Activated CD4-positive, alpha-beta T cell treated with anti-CD3 and anti-CD28 coated beads for 4 hours (primary cell): Measurements from ENCODE around the gene HNRNPUL1.
"Not testable (repeated sequence)": the region's sequence is repeated elsewhere in the genome, so short reads cannot be mapped to it uniquely, and the experiment has no call there.

ENCODE experiments used
- DNase-seq, 2 donors: peaks; one replicate each; pipeline ENCODE4 v3.0.0-alpha.2; 2020

The HNRNPUL1 gene

GRCh38 chr19:41278478-41278877 is 14.3 kb downstream of the HNRNPUL1 start:
- no peak for DNase-seq

GRCh38 chr19:41288673-41289530 is 24.7 kb downstream of the HNRNPUL1 start:
- no peak for DNase-seq

GRCh38 chr19:41289814-41290213 is 25.6 kb downstream of the HNRNPUL1 start:
- not testable (repeated sequence) for DNase-seq

- DNase-seq = no peak
These were observed 30.2 kb downstream of the HNRNPUL1 start for GRCh38 chr19:41294393-41294792.

GRCh38 chr19:41295499-41295898 is 31.3 kb downstream of the HNRNPUL1 start:
- DNase-seq = no peak

GRCh38 chr19:41296433-41296871 is 32.3 kb downstream of the HNRNPUL1 start:
- no peak for DNase-seq

- DNase-seq = no peak
These were observed 33.6 kb downstream of the HNRNPUL1 start for GRCh38 chr19:41297628-41298347.

GRCh38 chr19:41298348-41298964 is 34.3 kb downstream of the HNRNPUL1 start:
- no peak for DNase-seq

- DNase-seq = no peak
These were observed 35.0 kb downstream of the HNRNPUL1 start for GRCh38 chr19:41299046-41299754.

GRCh38 chr19:41299755-41300089 is 35.5 kb downstream of the HNRNPUL1 start:
- no peak for DNase-seq

GRCh38 chr19:41300555-41300954 is 36.4 kb downstream of the HNRNPUL1 start:
- no peak for DNase-seq

- peak; percentile 34 to 62 for DNase-seq
These were observed 38.6 kb downstream of the HNRNPUL1 start for GRCh38 chr19:41302624-41303351.

GRCh38 chr19:41303954-41304353 is 39.8 kb downstream of the HNRNPUL1 start:
- no peak for DNase-seq

- DNase-seq = no peak
These were observed 40.7 kb downstream of the HNRNPUL1 start for GRCh38 chr19:41304706-41305483.

- DNase-seq = no peak
These were observed 42.0 kb downstream of the HNRNPUL1 start for GRCh38 chr19:41305927-41306793.

GRCh38 chr19:41307090-41307875 is 43.1 kb downstream of the HNRNPUL1 start:
- no peak for DNase-seq

GRCh38 chr19:41307954-41308449 is 43.8 kb downstream of the HNRNPUL1 start:
- no peak for DNase-seq

GRCh38 chr19:41308450-41309179 is 44.4 kb downstream of the HNRNPUL1 start:
- DNase-seq = peak; percentile 86 to 97
